Mesothelial cell of epicardium (in vitro differentiated cells): Measurements from ENCODE around the gene DDIAS. TPM values are rescaled to one million over a fixed set of nuclear protein-coding genes. Genes with fewer than 3 reads are reported as not detected.
"Not testable (repeated sequence)": the region's sequence is repeated elsewhere in the genome, so short reads cannot be mapped to it uniquely, and the experiment has no call there.

Source experiments
- DNase-seq, 2 experiments: peaks; one replicate each; pipeline ENCODE4 v3.0.0; 2021; ENCODE audit warnings: low spot score in 2 of 2; ENCODE audit not compliant: unreplicated experiment in 2 of 2
- H3K27ac Mint-ChIP-seq: 2 replicates; pipeline ENCODE4 v1.8.0; 2021; ENCODE audit warnings: mixed read lengths
- H3K27me3 Mint-ChIP-seq: 2 replicates; pipeline ENCODE4 v1.8.0; 2021; ENCODE audit warnings: low read depth, mixed read lengths
- H3K36me3 Mint-ChIP-seq: 2 replicates; pipeline ENCODE4 v1.8.0; 2021; ENCODE audit warnings: mixed read lengths
- H3K4me1 Mint-ChIP-seq: 2 replicates; pipeline ENCODE4 v1.8.0; 2021; ENCODE audit warnings: mixed read lengths
- H3K4me3 Mint-ChIP-seq: 2 replicates; pipeline ENCODE4 v1.8.0; 2021; ENCODE audit warnings: mild to moderate bottlenecking, moderate library complexity, mixed read lengths
- H3K9me3 Mint-ChIP-seq: 2 replicates; pipeline ENCODE4 v1.8.0; 2021; ENCODE audit warnings: mixed read lengths
- CTCF ChIP-seq: fragments of 200-600 bp; sonication (generic); IDR thresholded peaks from one replicate; pipeline ENCODE4 v1.5.0; 2021; ENCODE audit warnings: antibody characterized with exemption; ENCODE audit not compliant: unreplicated experiment
- total RNA-seq: library from RNA; stranded (reverse); gene quantifications from 3 replicates; pipeline ENCODE4 v1.2.1, GENCODE V29; 2021

Gene DDIAS
- total RNA-seq, 1 donor from 2014 or later: 5.6 TPM

DNA sequence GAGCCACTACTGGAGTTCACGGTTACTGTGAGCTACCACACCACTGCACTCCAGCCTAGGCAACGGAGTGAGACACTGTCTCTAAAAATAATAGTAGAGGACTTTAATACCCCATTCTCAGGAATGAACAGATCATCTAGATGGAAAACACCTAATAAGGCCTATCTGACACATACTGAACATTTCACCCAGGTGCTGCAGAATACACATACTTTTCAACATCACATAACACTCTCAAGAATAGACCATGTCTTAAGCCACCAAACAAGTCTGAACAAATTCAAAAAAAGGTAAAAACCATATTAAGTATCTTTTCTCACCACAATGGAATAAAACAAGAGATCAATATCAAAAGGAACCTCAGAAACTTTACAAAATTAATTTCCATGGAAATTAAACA, 37.9 kb downstream of the DDIAS start:
- H3K27me3 Mint-ChIP-seq: no peaks in the 10 kb centered on the region
- H3K4me1 Mint-ChIP-seq: no peaks in the 10 kb centered on the region
- DNase-seq: no peak
- no peak overlapping the region for H3K27ac Mint-ChIP-seq
- no peaks in the 10 kb centered on the region for H3K36me3 Mint-ChIP-seq
- no peak overlapping the region for H3K4me3 Mint-ChIP-seq
- H3K9me3 Mint-ChIP-seq: peaks cover 21% of the 10 kb centered on the region
- no peak for TF ChIP-seq CTCF

DNA sequence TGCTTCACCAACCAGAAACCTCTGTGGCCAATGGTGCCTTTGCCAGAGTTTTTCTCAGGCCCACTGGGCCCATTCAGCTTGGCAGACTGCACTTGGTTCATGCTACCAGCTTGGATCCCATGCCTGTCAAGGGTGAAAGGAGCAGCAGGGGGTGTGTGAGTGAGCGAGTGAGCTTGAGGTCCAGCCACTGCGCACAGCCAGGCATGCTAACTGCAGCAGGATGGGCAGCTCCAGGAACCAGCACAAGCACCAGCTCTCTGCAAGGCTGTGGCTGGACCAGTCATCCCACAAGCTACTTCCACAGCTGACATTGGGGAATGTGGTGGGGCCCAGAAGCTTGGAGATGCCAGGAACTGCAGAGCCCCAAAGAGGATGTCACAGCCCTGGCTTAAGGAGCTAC, 40.8 kb downstream of the DDIAS start:
- peaks cover 21% of the 10 kb centered on the region for H3K9me3 Mint-ChIP-seq
- no peak for DNase-seq
- no peak overlapping the region for H3K4me3 Mint-ChIP-seq
- H3K27ac Mint-ChIP-seq: no peak overlapping the region
- no peak for TF ChIP-seq CTCF
- H3K27me3 Mint-ChIP-seq: no peaks in the 10 kb centered on the region
- no peaks in the 10 kb centered on the region for H3K4me1 Mint-ChIP-seq
- H3K36me3 Mint-ChIP-seq: no peaks in the 10 kb centered on the region

DNA sequence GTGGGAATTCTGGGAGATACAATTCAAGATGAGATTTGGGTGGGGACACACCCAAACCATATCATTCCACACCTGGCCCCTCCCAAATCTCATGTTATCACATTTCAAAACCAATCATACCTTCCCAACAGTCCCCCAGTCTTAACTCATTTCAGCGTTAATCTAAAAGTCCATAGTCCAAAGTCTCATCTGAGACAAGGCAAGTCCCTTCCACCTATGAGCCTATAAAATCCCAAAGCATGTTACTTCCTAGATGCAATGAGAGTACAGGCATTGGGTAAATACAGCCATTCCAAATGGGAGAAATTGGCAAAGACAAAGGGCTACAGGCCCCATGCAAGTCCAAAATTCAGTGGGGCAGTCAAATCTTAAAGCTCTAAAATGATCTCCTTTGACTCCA, 41.9 kb downstream of the DDIAS start:
- H3K27me3 Mint-ChIP-seq, H3K36me3 Mint-ChIP-seq, H3K4me3 Mint-ChIP-seq, DNase-seq, H3K4me1 Mint-ChIP-seq, H3K27ac Mint-ChIP-seq: not testable (repeated sequence)
- peaks cover 21% of the 10 kb centered on the region for H3K9me3 Mint-ChIP-seq

DNA sequence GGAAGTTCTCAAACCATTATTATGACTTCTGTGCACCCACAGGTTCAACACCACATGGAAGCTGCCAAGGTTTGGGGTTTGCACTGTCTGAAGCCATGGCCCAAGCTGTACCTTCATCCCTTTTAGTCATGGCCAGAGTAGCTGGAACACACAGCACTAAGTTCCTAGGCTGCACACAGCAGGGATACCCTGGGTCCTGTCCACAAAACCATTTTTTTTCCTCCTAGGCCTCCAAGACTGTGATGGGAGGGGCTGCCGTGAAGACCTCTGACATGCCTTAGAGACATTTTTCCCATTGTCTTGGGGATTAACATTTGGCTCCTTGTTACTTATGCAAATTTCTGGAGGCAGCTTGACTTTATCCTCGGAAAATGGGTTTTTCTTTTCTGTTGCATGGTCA, 42.7 kb downstream of the DDIAS start:
- no peaks in the 10 kb centered on the region for H3K4me1 Mint-ChIP-seq
- DNase-seq: no peak
- no peaks in the 10 kb centered on the region for H3K36me3 Mint-ChIP-seq
- no peak for TF ChIP-seq CTCF
- H3K27me3 Mint-ChIP-seq: no peaks in the 10 kb centered on the region
- no peak overlapping the region for H3K4me3 Mint-ChIP-seq
- no peak overlapping the region for H3K27ac Mint-ChIP-seq
- peaks cover 22% of the 10 kb centered on the region for H3K9me3 Mint-ChIP-seq

- H3K27ac Mint-ChIP-seq, H3K4me1 Mint-ChIP-seq, DNase-seq, H3K4me3 Mint-ChIP-seq, H3K36me3 Mint-ChIP-seq, H3K27me3 Mint-ChIP-seq: not testable (repeated sequence)
- H3K9me3 Mint-ChIP-seq: peaks cover 23% of the 10 kb centered on the region
These were observed 43.5 kb downstream of the DDIAS start for GRCh38 chr11:82945041-82945440.

GRCh38 chr11:82945682-82946081, 44.1 kb downstream of the DDIAS start:
- Mint-ChIP-seq H3K4me1 (no peaks in the 10 kb centered on the region), H3K9me3 (peaks cover 21% of the 10 kb centered on the region), H3K27ac (no peak overlapping the region), H3K27me3 (no peaks in the 10 kb centered on the region), H3K36me3 (no peaks in the 10 kb centered on the region), H3K4me3 (no peak overlapping the region)
- no peak for DNase-seq
- TF ChIP-seq CTCF: no peak

- H3K4me1 Mint-ChIP-seq: no peaks in the 10 kb centered on the region
- no peaks in the 10 kb centered on the region for H3K36me3 Mint-ChIP-seq
- no peak overlapping the region for H3K27ac Mint-ChIP-seq
- no peak overlapping the region for H3K4me3 Mint-ChIP-seq
- no peak for TF ChIP-seq CTCF
- peaks cover 24% of the 10 kb centered on the region for H3K9me3 Mint-ChIP-seq
- no peak for DNase-seq
- H3K27me3 Mint-ChIP-seq: no peaks in the 10 kb centered on the region
These were observed 47.8 kb downstream of the DDIAS start for GRCh38 chr11:82949352-82949751.

DNA sequence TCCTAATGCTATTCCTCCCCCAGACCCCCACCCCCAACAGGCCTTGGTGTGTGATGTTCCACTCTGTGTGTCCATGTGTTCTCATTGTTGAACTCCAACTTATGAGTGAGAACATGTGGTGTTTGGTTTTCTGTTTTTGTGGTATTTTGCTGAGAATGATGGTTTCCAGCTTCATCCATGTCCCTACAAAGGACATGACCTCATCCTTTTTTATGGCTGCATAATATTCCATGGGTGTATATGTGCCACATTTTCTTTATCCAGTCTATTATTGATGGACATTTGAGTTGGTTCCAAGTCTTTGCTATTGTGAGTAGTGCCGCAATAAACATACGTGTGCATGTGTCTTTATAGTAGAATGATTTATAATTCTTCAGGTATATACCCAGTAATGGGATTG, 49.0 kb downstream of the DDIAS start:
- H3K27ac Mint-ChIP-seq, H3K27me3 Mint-ChIP-seq, H3K4me1 Mint-ChIP-seq: not testable (repeated sequence)

DNA sequence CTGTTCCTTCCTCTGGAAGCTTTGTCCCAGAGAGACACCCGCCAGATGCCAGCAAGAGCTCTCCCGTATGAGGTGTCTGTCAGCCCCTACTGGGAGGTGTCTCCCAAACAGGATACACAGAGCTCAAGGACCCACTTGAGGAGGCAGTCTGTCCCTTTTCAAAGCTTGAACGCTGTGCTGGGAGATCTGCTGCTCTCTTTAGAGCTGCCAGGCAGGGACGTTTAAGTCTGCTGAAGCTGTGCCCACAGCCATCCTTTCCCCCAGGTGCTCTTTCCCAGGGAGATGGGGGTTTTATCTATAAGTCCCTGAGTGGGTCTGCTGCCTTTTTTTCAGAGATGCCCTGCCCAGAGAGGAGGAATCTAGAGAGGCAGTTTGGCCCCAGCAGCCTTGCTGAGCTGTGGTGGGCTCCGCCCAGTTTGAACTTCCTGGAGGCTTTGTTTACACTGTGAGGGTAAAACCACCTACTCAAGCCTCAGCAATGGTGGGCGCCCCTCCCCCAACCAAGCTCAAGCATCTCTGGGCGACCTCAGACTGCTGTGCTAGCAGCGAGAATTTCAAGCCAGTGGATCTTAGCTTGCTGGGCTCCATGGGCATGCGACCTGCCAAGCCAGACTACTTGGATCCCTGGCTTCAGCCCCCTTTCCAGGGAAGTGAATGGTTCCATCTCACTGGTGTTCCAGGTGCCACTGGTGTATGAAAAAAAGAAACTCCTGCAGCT, 54.4 kb downstream of the DDIAS start:
- H3K27me3 Mint-ChIP-seq, H3K27ac Mint-ChIP-seq, H3K36me3 Mint-ChIP-seq, DNase-seq, H3K4me1 Mint-ChIP-seq, H3K4me3 Mint-ChIP-seq: not testable (repeated sequence)
- peaks cover 25% of the 10 kb centered on the region for H3K9me3 Mint-ChIP-seq

More for the DNA sequence above, 49.0 kb downstream of the DDIAS start:
- DNase-seq, H3K4me3 Mint-ChIP-seq, H3K36me3 Mint-ChIP-seq: not testable (repeated sequence)
- peaks cover 30% of the 10 kb centered on the region for H3K9me3 Mint-ChIP-seq
